GM21529 (cell line): ENCODE results near the gene VKORC1.
"Not testable (repeated sequence)": the region's sequence is repeated elsewhere in the genome, so short reads cannot be mapped to it uniquely, and the experiment has no call there.

ENCODE experiments used
- ATAC-seq: cut with Tn5 transposase; IDR thresholded peaks from one replicate; pipeline ENCODE4 v1.9.1; 2021; ENCODE audit not compliant: unreplicated experiment

VKORC1 gene

GRCh38 chr16:31107465-31107867 is 12.9 kb upstream of the VKORC1 start:
- ATAC-seq, result peak; percentile 64

DNA sequence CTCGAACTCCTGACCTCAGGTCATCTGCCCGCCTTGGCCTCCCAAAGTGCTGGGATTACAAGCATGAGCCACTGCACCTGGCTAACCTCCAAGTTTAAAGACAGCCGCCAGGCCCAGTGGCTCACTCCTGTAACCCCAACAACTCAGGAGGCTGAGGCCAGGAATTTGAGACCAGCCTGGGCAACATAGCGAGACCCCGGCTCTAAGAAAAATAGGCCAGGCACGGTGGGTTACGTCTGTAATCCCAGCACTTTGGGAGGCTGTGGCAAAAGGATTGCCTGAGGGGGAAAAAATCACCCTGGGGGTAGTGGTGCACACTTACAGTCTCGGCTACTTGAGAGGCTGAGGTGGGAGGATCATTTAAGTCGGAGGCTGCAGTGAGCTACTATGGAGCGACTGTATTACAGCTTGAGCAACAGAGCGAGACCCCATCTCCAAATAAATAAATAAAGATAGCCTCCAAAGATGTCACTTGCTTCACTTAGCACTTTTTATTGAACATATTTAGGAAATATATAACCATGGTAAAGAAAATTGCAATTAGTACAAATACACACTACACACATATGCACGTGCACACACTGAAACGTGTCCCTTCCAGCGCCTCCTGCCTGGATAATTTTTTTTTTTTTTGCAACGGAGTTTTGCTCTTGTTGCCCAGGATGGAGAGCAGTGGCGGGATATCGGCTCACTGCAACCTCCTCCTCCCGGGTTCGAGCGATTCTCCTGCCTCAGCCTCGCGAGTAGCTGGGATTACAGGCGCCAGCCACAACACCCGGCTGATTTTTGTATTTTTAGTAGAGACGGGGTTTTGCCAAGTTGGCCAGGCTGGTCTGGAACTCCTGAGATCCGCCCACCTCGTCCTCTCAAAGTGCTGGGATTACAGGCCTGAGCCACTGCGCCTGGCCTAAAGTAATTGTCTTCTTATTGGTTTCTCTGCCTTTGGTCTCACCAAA is 12.2 kb upstream of the VKORC1 start:
- ATAC-seq, result no peak

GRCh38 chr16:31105677-31106213 is 11.1 kb upstream of the VKORC1 start:
- ATAC-seq, result peak; percentile 44

DNA sequence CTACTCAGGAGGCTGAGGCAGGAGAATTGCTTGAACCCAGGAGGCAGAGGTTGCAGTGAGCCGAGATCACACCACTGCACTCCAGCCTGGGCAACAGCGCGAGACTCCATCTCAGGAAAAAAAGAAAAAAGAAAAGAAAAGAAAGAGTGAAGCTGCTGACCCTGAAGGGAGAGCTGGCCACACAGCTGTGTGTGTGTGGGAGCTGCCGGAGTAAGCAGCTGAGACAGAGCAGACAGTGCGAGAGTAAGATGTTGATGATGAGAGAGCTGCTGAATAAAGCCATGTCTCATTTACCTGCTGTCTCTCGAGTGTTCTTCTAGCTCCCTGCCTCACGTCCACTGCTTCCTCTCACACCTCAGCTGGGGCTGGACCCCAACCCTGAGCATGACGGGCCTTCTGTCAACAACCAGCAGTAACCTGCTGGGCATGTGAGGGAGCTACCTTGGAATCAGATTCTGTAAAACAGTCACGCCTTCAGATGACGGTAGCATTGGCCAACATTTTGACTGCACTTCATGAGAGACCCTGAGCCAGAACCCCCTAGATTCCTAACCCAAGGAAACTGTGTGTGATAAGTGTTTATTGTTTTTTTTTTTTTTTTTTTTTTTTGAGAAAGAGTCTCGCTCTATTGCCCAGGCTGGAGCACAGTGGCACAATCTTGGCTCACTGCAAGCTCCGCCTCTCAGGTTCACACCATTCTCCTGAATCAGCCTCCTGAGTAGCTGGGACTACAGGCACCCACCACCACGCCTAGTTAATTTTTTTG is 6.5 kb upstream of the VKORC1 start:
- not testable (repeated sequence) for ATAC-seq

DNA sequence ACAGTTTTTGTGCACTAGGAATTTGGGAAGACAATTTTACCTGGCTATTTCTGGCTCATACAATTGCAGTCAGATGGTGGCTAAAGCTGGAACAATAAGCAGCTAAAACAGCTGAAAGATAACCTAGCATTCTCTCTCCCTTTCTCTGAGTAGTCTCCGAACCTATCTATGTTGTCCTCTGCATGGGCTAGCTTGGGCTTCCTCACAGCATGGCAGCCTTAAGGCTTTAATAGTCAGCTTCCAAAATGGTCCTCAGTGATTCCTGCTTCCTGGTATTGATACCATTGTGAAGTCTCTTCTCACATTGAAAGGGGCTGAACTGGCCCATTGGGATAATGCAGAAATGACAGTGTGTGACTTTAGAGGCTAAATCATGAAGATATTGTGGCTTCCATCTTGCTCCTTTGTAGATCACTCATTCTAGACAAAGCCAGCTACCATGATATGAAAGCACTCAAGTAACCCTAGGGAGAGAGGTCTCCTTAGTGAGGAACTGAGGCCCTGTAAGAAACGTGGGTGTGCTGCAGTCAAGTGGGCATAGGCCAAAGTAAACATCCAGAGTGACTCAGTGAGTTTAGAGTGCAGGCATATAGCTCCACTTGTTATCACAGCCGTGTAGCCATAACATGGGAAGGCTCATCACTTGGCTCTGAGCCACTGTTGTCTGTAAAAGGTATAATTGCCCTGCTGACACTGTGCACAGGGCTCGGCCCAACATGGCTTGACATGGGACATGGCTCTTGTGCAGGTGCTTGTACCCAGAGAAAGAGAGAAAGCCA is 5.5 kb upstream of the VKORC1 start:
- no peak for ATAC-seq

DNA sequence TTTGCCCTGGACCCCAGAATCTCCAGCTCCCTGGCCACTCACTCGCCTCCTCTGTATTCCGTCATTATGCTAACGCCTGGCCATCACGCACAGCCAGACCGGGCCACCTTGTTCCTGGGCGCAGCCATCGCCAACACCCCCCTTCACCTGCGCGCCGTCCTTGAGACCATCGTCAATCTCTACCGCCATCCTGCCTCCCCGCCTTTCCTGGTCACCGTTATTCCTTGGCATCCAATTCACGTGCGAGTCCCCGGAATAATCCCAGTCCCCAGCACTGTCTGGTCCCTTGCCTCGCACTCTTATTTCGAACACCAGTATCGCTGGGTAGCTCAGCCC is 541 bp downstream of the VKORC1 start:
- ATAC-seq, result no peak

- ATAC-seq, result no peak
These were observed 1.4 kb downstream of the VKORC1 start for GRCh38 chr16:31093132-31093703.

GRCh38 chr16:31092330-31092729 is 2.3 kb downstream of the VKORC1 start:
- no peak for ATAC-seq

GRCh38 chr16:31090540-31090939 is 4.1 kb downstream of the VKORC1 start:
- ATAC-seq, result no peak

DNA sequence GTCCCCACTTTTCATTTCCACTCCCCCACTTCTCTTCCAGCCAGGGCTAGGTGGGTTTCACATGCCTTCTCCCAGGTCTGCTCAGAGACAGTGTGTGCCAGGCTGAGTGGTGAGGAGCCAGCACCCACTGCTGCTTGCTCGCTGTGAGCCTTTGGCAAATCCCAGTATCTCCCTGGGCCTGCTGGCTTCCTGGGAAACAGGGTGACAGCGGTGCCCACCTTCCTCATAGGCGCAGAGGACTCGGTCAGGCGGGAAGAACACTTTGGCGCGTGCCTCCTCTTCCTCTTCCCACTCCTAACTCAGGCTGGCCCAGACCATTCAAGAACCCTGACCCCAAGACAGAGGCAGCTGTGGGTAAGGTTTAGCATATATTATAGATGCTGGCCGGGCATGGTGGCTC is 5.4 kb downstream of the VKORC1 start:
- no peak for ATAC-seq

DNA sequence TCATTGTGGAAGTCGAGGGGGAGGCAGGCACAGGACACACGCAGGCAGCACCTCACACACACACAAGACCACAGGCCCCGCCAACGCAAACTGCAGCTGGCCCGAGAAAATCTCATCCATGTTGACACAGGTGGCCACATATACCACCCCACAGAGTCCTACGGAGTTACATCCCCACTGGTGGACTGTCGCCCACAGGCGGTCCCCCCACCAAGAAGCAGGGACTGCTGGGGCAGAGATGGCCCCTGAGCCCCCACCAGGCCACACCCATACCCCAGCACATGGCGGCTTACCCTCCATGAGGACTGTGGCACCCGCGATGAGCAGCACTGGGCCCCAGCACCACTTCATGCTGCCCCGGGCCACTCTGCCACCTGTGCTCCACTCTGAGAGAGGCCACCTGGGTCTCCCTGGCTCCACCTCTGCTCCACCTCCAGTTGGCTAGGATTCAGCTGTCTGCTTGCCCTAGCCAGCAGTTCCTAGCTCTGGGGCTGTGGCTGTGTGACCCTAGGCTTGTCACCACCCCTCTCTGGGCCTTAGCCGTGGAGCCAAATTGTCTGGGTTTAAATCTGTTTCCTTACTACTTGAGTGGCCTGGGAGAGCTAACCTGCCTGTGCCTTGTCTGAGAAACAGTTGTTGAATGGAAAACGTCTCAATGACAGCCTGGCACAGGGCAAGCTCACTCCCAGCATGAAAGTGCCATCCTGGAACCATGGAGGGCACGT is 6.0 kb downstream of the VKORC1 start, which contains the start of gene PRSS53:
TSS of gene PRSS53 (minus strand) at position 485 of the 725 bp plus-strand sequence. CDS start at position 351, 134 bp downstream.
- ATAC-seq, result no peak

- ATAC-seq, result no peak
These were observed 6.6 kb downstream of the VKORC1 start for GRCh38 chr16:31087971-31088370.

GRCh38 chr16:31087481-31087880 is 7.1 kb downstream of the VKORC1 start:
- ATAC-seq, result no peak

- ATAC-seq, result no peak
These were observed 8.0 kb downstream of the VKORC1 start for GRCh38 chr16:31086629-31086906.

- no peak for ATAC-seq
These were observed 8.5 kb downstream of the VKORC1 start for GRCh38 chr16:31085873-31086628.

- ATAC-seq, result no peak
These were observed 9.2 kb downstream of the VKORC1 start for GRCh38 chr16:31085411-31085810.

DNA sequence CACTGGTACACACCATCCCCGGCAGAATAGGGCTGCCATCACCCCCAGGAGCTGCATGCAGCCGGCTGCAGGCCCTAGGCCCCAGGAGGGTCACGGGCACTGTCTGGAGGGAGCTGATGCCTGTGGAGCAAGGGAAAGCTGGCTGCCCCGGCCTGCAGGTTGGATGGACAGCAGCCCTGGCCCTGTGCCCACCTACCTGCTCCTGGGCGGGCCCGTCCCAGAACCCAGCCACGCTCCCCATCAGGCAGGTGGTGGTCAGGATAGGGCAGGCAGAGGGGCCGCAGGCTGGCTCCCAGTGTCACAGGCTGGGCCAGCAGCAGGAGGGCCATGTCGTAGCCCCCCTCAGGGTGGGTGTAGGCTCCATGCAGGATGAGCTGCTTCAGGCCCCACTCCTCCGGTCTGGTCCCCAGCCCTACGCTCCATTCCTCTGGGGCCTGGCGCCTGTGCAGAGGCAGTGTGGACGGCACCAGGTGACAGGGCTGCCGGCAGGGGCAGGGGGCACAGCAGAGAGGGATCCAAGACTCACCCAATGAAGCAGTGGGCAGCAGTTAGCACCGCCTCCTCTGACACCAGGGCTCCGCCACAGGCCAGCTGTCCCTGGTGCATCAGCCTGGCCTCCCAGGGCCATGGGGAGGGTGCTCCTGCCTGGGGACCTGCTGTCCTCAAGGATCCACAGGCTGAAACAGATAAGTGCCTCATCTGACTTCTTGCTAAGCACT is 9.9 kb downstream of the VKORC1 start:
- no peak for ATAC-seq

DNA sequence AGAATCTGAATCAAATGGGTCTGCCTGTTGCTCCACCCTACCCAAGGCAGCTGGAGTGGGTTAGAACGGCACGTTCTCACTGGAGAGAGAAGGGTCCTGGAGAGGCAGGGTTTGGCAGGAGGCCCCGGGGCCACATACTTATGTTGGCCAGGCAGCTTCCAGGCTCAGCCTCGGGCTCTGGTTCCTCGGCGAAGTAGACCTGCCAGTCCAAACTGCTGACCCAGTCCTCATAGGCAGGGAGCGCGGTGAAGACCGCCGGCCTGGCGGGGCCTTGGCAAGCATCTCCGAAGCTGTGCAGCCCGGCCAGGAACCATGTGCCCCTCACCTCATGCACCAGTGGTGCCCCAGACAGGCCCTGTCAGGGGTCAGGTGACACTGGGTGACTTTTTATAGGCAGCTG is 10.6 kb downstream of the VKORC1 start:
- ATAC-seq, result no peak

GRCh38 chr16:31083556-31083955 is 11.0 kb downstream of the VKORC1 start:
- ATAC-seq, result no peak
